ENCODE results near the gene MIGA2. TPM values are rescaled to one million over a fixed set of nuclear protein-coding genes. Genes with fewer than 3 reads are reported as not detected.
A peak's percentile ranks its signal among the peaks of the same experiment; 100 is the strongest.

MIGA2 gene
- total and polyA plus RNA-seq, 9 of the 15 experiments (the other 6 are each of a cell fraction or from before 2014, with no cell fraction given): 0.15 to 54.1 (median 18.0) TPM

DNA sequence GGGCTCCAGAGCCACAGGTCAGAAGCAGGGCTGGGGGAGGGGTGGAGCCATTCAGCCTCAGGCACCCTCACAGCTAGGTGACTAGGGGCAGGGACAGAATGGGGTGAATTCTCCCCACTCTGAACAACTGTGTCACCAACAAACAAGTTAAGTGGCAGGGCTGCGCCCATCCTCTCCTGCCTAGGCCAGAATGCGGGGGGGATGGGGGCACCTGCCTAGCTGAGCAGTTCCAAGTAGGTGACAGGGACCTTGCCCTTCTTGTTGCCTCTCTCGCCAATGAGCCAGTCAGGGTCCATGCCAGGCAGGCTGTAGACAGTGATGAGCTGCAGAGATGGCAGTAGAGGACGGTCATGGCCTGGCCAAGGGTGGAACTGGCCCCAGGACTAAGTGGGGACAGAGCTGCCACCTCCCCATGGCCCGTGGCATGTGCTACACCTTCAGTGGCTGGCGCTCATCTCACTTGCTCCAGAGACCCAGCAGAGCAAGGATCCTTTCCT, 27.9 kb upstream of the MIGA2 start:
- peaks cover 17% of the 10 kb centered on the region for H4K20me1 ChIP-seq (replicated peaks; ENCODE audit: control insufficient read depth, insufficient read depth, low read length)
- peak overlapping the region in 1 of 2 experiments; percentile 67; a peak in 2 of 4 replicates for H3K9ac ChIP-seq (ENCODE audit: insufficient read depth in 1 of 2, low read depth in 2 of 2, low read length in 2 of 2)
- H3K9me1 ChIP-seq (ENCODE audit: control insufficient read depth, insufficient read depth, low read length): no peaks in the 10 kb centered on the region
- H3K4me2 ChIP-seq (ENCODE audit: insufficient read depth, low read length): no peak overlapping the region
- ChIA-PET CTCF (ENCODE audit: low intra/inter-chr PET ratio) (no interaction called here), POLR2A (interaction anchor here (0.8 to 3.4 kb wide), 3 partner anchors 11 to 1255 kb away, joined by 3 to 15 read pairs (median 3); no protein-coding TSS in a partner anchor)
- ATAC-seq (no peak), DNase-seq (ENCODE audit: extremely low read depth in 1 of 4, low spot score in 3 of 4) (no peak), FAIRE-seq (no peak)
- BruUV-seq (replicated peaks): no TSS peak
- H3K4me1 ChIP-seq (replicated peaks in 1 of 2; ENCODE audit: control insufficient read depth in 2 of 2, insufficient read depth in 2 of 2, low read length in 2 of 2): peaks cover 0 to 48% of the 10 kb centered on the region in 2 experiments; a peak in 3 of 5 replicates
- no peaks in the 10 kb centered on the region for H3K27me3 ChIP-seq (ENCODE audit: control insufficient read depth in 2 of 2, insufficient read depth in 2 of 2, low read length in 2 of 2)
- no peak overlapping the region for H3K27ac ChIP-seq (ENCODE audit: extremely low read depth, low read depth, low read length)
- in situ Hi-C loops (cut with MboI): no loop called here
- H3K4me3 ChIP-seq: no peak overlapping the region
- no peaks in the 10 kb centered on the region for H3K79me2 ChIP-seq (ENCODE audit: control insufficient read depth, insufficient read depth, low read length)
- no peaks in the 10 kb centered on the region for H3K9me3 ChIP-seq (replicated peaks; ENCODE audit: control insufficient read depth, insufficient read depth, low read depth, low read length)
- intact Hi-C loops (cut with micrococcal nuclease): loop anchor here (5.0 kb wide), 1 partner anchor 276 kb away; no protein-coding TSS in a partner anchor
- no peak overlapping the region for H2AFZ ChIP-seq (ENCODE audit: low read depth, low read length)
- TF ChIP-seq, protein P1, sequence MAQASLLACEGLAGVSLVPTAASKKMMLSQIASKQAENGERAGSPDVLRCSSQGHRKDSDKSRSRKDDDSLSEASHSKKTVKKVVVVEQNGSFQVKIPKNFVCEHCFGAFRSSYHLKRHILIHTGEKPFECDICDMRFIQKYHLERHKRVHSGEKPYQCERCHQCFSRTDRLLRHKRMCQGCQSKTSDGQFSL (CRISPR knock-in tag; IDR thresholded peaks at IDR 0.05): 0 out of 2 replicates have a peak, but pooled peaks have one; percentile 24
- TF ChIP-seq, protein P1 (tag; IDR thresholded peaks at IDR 0.05): no peak
- TF ChIP-seq BRF1 (IDR thresholded peaks at IDR 0.05; ENCODE audit: borderline replicate concordance, extremely low read depth, insufficient read length) (no peak), MCM5 (IDR thresholded peaks at IDR 0.05; ENCODE audit: low read depth) (no peak), POLR2A (conservative IDR thresholded peaks at IDR 0.05) (peak; percentile 40; the same call in 1 of the 2 replicates), ZNF175 (CRISPR knock-in tag; IDR thresholded peaks at IDR 0.05; ENCODE audit: low read depth) (no peak), ZC3H8 (IDR thresholded peaks at IDR 0.05) (no peak), MYNN (IDR thresholded peaks at IDR 0.05) (0 out of 2 replicates have a peak, but pooled peaks have one; percentile 3), MYNN (CRISPR knock-in tag; IDR thresholded peaks at IDR 0.05) (no peak), SMAD4 (CRISPR knock-in tag; conservative IDR thresholded peaks at IDR 0.05) (no peak), GABPB2 (CRISPR knock-in tag; conservative IDR thresholded peaks at IDR 0.05) (no peak), GTF2A2 (tag; IDR thresholded peaks at IDR 0.05) (no peak), MTA1 (IDR thresholded peaks at IDR 0.05; ENCODE audit: borderline replicate concordance) (no peak)
- TF ChIP-seq, protein P2, sequence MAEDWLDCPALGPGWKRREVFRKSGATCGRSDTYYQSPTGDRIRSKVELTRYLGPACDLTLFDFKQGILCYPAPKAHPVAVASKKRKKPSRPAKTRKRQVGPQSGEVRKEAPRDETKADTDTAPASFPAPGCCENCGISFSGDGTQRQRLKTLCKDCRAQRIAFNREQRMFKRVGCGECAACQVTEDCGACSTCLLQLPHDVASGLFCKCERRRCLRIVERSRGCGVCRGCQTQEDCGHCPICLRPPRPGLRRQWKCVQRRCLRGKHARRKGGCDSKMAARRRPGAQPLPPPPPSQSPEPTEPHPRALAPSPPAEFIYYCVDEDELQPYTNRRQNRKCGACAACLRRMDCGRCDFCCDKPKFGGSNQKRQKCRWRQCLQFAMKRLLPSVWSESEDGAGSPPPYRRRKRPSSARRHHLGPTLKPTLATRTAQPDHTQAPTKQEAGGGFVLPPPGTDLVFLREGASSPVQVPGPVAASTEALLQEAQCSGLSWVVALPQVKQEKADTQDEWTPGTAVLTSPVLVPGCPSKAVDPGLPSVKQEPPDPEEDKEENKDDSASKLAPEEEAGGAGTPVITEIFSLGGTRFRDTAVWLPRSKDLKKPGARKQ (CRISPR knock-in tag; IDR thresholded peaks at IDR 0.05): no peak
- TF ChIP-seq, protein P3, sequence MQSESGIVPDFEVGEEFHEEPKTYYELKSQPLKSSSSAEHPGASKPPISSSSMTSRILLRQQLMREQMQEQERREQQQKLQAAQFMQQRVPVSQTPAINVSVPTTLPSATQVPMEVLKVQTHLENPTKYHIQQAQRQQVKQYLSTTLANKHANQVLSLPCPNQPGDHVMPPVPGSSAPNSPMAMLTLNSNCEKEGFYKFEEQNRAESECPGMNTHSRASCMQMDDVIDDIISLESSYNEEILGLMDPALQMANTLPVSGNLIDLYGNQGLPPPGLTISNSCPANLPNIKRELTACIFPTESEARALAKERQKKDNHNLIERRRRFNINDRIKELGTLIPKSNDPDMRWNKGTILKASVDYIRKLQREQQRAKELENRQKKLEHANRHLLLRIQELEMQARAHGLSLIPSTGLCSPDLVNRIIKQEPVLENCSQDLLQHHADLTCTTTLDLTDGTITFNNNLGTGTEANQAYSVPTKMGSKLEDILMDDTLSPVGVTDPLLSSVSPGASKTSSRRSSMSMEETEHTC (IDR thresholded peaks at IDR 0.05): no peak
- peaks cover 92% of the 10 kb centered on the region for H3K36me3 ChIP-seq (ENCODE audit: control insufficient read depth, insufficient read depth, low read length)
- WGBS (ENCODE audit: insufficient coverage, low coverage, missing lambda C conversion rate): 88% methylated on average over 6 of the region's 6 CpGs
